GM12801 (cell line): ENCODE measurements around the gene PDE4D.

Experiments used
- CTCF ChIP-seq: IDR thresholded peaks from one replicate; pipeline ENCODE4 v1.5.1; 2011; ENCODE audit warnings: control low read depth; ENCODE audit not compliant: insufficient read length; ENCODE audit errors: extremely low read depth

Gene PDE4D

GRCh38 chr5:59547731-59548130 lies 345.8 kb downstream of the PDE4D start:
- no peak for TF ChIP-seq CTCF

DNA sequence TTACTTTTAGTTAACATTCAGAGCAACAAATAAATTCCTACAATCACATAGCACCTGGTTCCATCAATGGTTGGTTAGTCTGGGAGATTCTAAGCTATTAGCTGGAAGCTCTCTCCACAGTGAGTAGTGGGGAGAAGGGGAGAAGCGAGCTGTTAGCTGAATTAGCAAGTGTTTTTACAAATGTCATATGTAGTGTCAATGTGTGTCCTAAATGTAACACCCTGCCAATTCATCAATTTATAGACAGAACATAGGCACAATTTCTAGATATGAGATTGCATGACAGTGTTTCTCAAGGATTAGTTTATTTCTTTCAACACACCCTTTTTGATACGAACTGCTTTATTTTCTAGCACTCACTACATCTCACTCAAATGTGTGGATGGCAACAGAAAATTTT lies 349.0 kb downstream of the PDE4D start:
- TF ChIP-seq CTCF: no peak

GRCh38 chr5:59543821-59544442 lies 349.6 kb downstream of the PDE4D start:
- TF ChIP-seq CTCF: no peak

- TF ChIP-seq CTCF: no peak
Measured at GRCh38 chr5:59542851-59543820, 350.4 kb downstream of the PDE4D start.

DNA sequence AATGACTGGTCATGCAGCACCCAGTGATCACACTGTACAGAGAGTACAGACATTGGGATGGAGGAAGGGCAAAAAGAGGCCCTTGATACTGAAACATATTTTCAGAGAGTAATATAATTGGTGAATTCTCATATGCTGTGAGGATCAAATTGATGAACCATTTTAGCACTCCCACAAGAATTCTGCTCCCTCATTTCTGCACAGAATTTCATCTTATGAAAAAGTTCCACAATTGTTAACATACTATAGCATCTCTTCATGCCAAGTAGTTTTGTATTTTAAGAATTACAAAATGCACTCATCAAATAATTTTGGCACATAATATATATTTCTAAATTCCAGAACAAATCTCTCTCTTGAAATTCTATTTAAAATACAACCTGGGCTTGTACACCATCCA lies 351.2 kb downstream of the PDE4D start:
- TF ChIP-seq CTCF: no peak

DNA sequence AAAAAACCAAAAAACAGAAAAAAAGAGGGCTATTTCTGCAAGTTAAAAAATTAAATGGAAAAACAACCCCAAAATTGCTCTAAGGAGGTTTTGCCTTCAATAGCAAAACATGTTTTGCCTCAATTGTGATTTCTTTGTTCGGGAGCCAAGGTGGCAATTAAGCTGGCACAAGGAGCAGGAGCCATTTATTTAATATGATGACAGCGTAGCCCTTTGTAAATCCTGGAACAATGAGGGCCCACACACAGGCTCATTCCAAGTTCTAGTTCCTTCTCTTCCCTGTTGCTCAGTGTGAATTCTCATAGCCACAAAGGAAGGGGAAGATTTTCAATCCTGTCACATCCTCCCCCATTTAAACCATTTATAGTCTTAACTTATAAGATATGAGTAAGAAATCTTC lies 353.2 kb downstream of the PDE4D start:
- TF ChIP-seq CTCF: no peak

GRCh38 chr5:59538750-59539121 lies 354.8 kb downstream of the PDE4D start:
- TF ChIP-seq CTCF: no peak
